Gastrocnemius medialis (tissue), 4 donors: Measurements from ENCODE around the gene SRSF1. TPM values are rescaled to one million over a fixed set of nuclear protein-coding genes. Genes with fewer than 3 reads are reported as not detected.
"Not testable (repeated sequence)": the region's sequence is repeated elsewhere in the genome, so short reads cannot be mapped to it uniquely, and the experiment has no call there.

Source experiments
- ATAC-seq, 2 donors: fragments of 150-250 bp; one replicate each; pipeline ENCODE4 v1.9.1; 2016
- DNase-seq, 2 donors: peaks; one replicate each; pipeline ENCODE4 v3.0.0-alpha.2; 2019
- H3K27ac ChIP-seq, 4 donors: fragments of 200-600 bp; sonication (generic); 1 replicate in 1 of 4; 2 replicates in 3 of 4; pipeline ENCODE4 v1.5.1; 2016 to 2018; ENCODE audit warnings: mild to moderate bottlenecking in 2 of 4, moderate library complexity in 1 of 4
- H3K27me3 ChIP-seq, 3 donors: fragments of 200-600 bp; sonication (generic) in 2 of 3; 1 replicate in 1 of 3; 2 replicates in 2 of 3; pipeline versions ENCODE4 v1.5.1 to v1.6.0; 2016 to 2019; ENCODE audit warnings: mild to moderate bottlenecking in 1 of 3, moderate library complexity in 1 of 3
- H3K36me3 ChIP-seq, 2 donors: fragments of 200-600 bp; sonication (generic) in 1 of 2; one replicate each; pipeline ENCODE4 v1.5.1; 2017 to 2018
- H3K4me1 ChIP-seq, 2 donors: fragments of 200-600 bp; sonication (generic) in 1 of 2; one replicate each; pipeline ENCODE4 v1.5.1; 2016 to 2017; ENCODE audit warnings: mild to moderate bottlenecking in 2 of 2
- H3K4me3 ChIP-seq, 4 donors: fragments of 200-600 bp; sonication (generic) in 3 of 4; 1 replicate in 1 of 4; 2 replicates in 3 of 4; pipeline ENCODE4 v1.5.1; 2016 to 2019; ENCODE audit warnings: mild to moderate bottlenecking in 2 of 4
- H3K9me3 ChIP-seq, 3 donors: fragments of 200-600 bp; sonication (generic) in 2 of 3; 1 replicate in 1 of 3; 2 replicates in 2 of 3; pipeline ENCODE4 v1.5.1; 2016 to 2019
- CTCF ChIP-seq, 5 experiments: fragments of 450-650 bp in 3 of 5; fragments of 200-600 bp in 2 of 5; sonication (generic) in 2 of 5; IDR thresholded peaks in 4 of 5; conservative IDR thresholded peaks in 1 of 5; 1 replicate in 4 of 5; 2 replicates in 1 of 5; pipeline ENCODE4 v1.5.1; 2016 to 2019; ENCODE audit warnings: antibody characterized with exemption in 5 of 5, mild to moderate bottlenecking in 3 of 5, moderate library complexity in 3 of 5
- POLR2A ChIP-seq, 2 donors: fragments of 450-650 bp; IDR thresholded peaks; one replicate each; pipeline ENCODE4 v1.6.1; 2017; ENCODE audit warnings: antibody characterized with exemption in 2 of 2, mild to moderate bottlenecking in 2 of 2, moderate library complexity in 2 of 2
- in situ Hi-C, 4 donors: fragments of 200-750 bp; cut with MboI; loops; one replicate each; pipeline versions ENCODE4 v1.15.0 to v1.8.0; 2017; ENCODE audit warnings: low sequenced_read_pairs in 4 of 4
- intact Hi-C: fragments of 100-400 bp; cut with DNase I; formaldehyde crosslinking; loops from one replicate; pipeline ENCODE4 v1.15.1; 2023; ENCODE audit warnings: low total_unique reads
- total RNA-seq, 4 donors: library from RNA; depleted of rRNA; stranded (reverse); fragments of >200 nt; gene quantifications; one replicate each; pipeline versions ENCODE4 v1.1.0 to v1.2.3, GENCODE V29; 2016

SRSF1 gene
- total RNA-seq, 4 donors from 2014 or later: 69.4 to 85.4 (median 82.2) TPM

GRCh38 chr17:57965521-57966160 is 41.4 kb downstream of the SRSF1 start:
- no peak for TF ChIP-seq CTCF (IDR thresholded peaks at IDR 0.05 in 4 of 5, conservative IDR thresholded peaks at IDR 0.05 in 1 of 5)
- TF ChIP-seq POLR2A (IDR thresholded peaks at IDR 0.05): no peak
- no peak overlapping the region for H3K4me3 ChIP-seq
- in situ Hi-C loops (no loop called here), intact Hi-C loops (no loop called here)
- H3K27ac ChIP-seq: peak overlapping the region in 1 of 4 donors; percentile 22
- H3K4me1 ChIP-seq: peaks cover 6 to 12% of the 10 kb centered on the region in 2 donors
- H3K27me3 ChIP-seq: no peaks in the 10 kb centered on the region
- no peaks in the 10 kb centered on the region for H3K36me3 ChIP-seq
- ATAC-seq (no peak), DNase-seq (no peak)
- no peaks in the 10 kb centered on the region for H3K9me3 ChIP-seq

- intact Hi-C loops (no loop called here), in situ Hi-C loops (no loop called here)
- ATAC-seq (no peak), DNase-seq (no peak)
- Histone ChIP-seq H3K27ac (no peak overlapping the region), H3K9me3 (no peaks in the 10 kb centered on the region), H3K4me1 (peaks cover 6 to 12% of the 10 kb centered on the region in 2 donors), H3K27me3 (no peaks in the 10 kb centered on the region), H3K36me3 (no peaks in the 10 kb centered on the region), H3K4me3 (no peak overlapping the region)
- TF ChIP-seq CTCF (IDR thresholded peaks at IDR 0.05 in 4 of 5, conservative IDR thresholded peaks at IDR 0.05 in 1 of 5) (no peak), POLR2A (IDR thresholded peaks at IDR 0.05) (no peak)
These were observed 43.9 kb downstream of the SRSF1 start for GRCh38 chr17:57963149-57963511.

- no peak overlapping the region for H3K4me3 ChIP-seq
- in situ Hi-C loops (no loop called here), intact Hi-C loops (no loop called here)
- no peaks in the 10 kb centered on the region for H3K9me3 ChIP-seq
- H3K36me3 ChIP-seq: no peaks in the 10 kb centered on the region
- DNase-seq: no peak
- ATAC-seq: no peak
- no peak for TF ChIP-seq CTCF (IDR thresholded peaks at IDR 0.05 in 4 of 5, conservative IDR thresholded peaks at IDR 0.05 in 1 of 5)
- TF ChIP-seq POLR2A (IDR thresholded peaks at IDR 0.05): no peak
- H3K4me1 ChIP-seq: peaks cover 6 to 12% of the 10 kb centered on the region in 2 donors
- H3K27me3 ChIP-seq: no peaks in the 10 kb centered on the region
- H3K27ac ChIP-seq: no peak overlapping the region
These were observed 44.5 kb downstream of the SRSF1 start for GRCh38 chr17:57962279-57963148.

GRCh38 chr17:57959929-57960328 is 47.1 kb downstream of the SRSF1 start:
- no peaks in the 10 kb centered on the region for H3K27me3 ChIP-seq
- no peak for DNase-seq
- in situ Hi-C loops: no loop called here
- no peaks in the 10 kb centered on the region for H3K9me3 ChIP-seq
- H3K4me1 ChIP-seq: peaks cover 15 to 18% of the 10 kb centered on the region in 2 donors
- no peaks in the 10 kb centered on the region for H3K36me3 ChIP-seq
- no peak overlapping the region for H3K4me3 ChIP-seq
- TF ChIP-seq POLR2A (IDR thresholded peaks at IDR 0.05) (no peak), CTCF (IDR thresholded peaks at IDR 0.05 in 4 of 5, conservative IDR thresholded peaks at IDR 0.05 in 1 of 5) (no peak)
- intact Hi-C loops: no loop called here
- ATAC-seq: no peak
- H3K27ac ChIP-seq: no peak overlapping the region

- DNase-seq, H3K4me3 ChIP-seq, H3K9me3 ChIP-seq, H3K27me3 ChIP-seq, H3K27ac ChIP-seq, intact Hi-C loops, H3K36me3 ChIP-seq, in situ Hi-C loops, ATAC-seq: not testable (repeated sequence)
- H3K4me1 ChIP-seq: peaks cover 25 to 29% of the 10 kb centered on the region in 2 donors
These were observed 48.7 kb downstream of the SRSF1 start for GRCh38 chr17:57958391-57958790.
